A549 (cell line): ENCODE measurements around the gene SYT13. TPM values are rescaled to one million over a fixed set of nuclear protein-coding genes. Genes with fewer than 3 reads are reported as not detected.

ENCODE experiments used
- ATAC-seq, 2 experiments: fragments of 200-7000 bp in 1 of 2; fragments of >200 bp in 1 of 2; cut with Nextera tagmentation in 1 of 2; cut with Tn5 transposase in 1 of 2; 3 replicates each; pipeline versions ENCODE4 v1.8.0 to v1.9.1; 2018 to 2020; ENCODE audit warnings: mild to moderate bottlenecking in 1 of 2, moderate library complexity in 1 of 2
- CTCF ChIA-PET: fragments of 300-600 bp; sonication (Branson Sonifier 250); formaldehyde crosslinking; extraction: SDS; loops from one replicate; lab custom pipeline; 2021; ENCODE audit warnings: antibody characterized with exemption, inconsistent platforms; lab: Yijun Ruan, JAX
- POLR2A ChIA-PET: fragments of 350-600 bp; formaldehyde crosslinking; extraction: SDS; loops from one replicate; lab custom pipeline; 2021; ENCODE audit warnings: antibody characterized with exemption, inconsistent platforms; lab: Yijun Ruan, JAX
- DNase-seq, 2 experiments: peaks; one replicate each; pipeline versions ENCODE4 v3.0.0 to v3.0.0-alpha.2; 2011 to 2016; ENCODE audit warnings: low read depth in 1 of 2, low spot score in 1 of 2
- FAIRE-seq: peaks from 2 replicates; lab custom pipeline; 2011; peaks lifted over from hg19 to GRCh38; lab: Jason Lieb, UNC
- H3K27ac ChIP-seq, 2 experiments: fragments of >200 bp; sonication (Bioruptor Twin); formaldehyde crosslinking; 3 replicates each; pipeline ENCODE4 v1.5.1; 2016 to 2017
- H3K4me1 ChIP-seq: fragments of >200 bp; sonication (Bioruptor Twin); formaldehyde crosslinking; 3 replicates; pipeline ENCODE4 v1.6.1; 2016
- H3K4me2 ChIP-seq: fragments of >200 bp; sonication (Bioruptor Twin); formaldehyde crosslinking; 3 replicates; pipeline ENCODE4 v1.6.1; 2016
- H3K4me3 ChIP-seq: fragments of >200 bp; sonication (Bioruptor Twin); formaldehyde crosslinking; 3 replicates; pipeline ENCODE4 v1.5.1; 2016
- H3K9me3 ChIP-seq: fragments of >200 bp; sonication (Bioruptor Twin); formaldehyde crosslinking; 3 replicates; pipeline ENCODE4 v1.6.1; 2016
- ATOH8 ChIP-seq: fragments of 250-450 bp; sonication (Bioruptor Pico); IDR thresholded peaks from 2 replicates; pipeline ENCODE4 v1.5.0; 2020; ENCODE audit warnings: low read depth, mild to moderate bottlenecking, moderate library complexity
- BHLHE40 ChIP-seq: IDR thresholded peaks from 2 replicates; pipeline ENCODE4 v1.6.1; 2012; ENCODE audit warnings: low read depth, low read length, inconsistent platforms
- CEBPB ChIP-seq, 2 experiments: fragments of >200 bp in 1 of 2; sonication (Bioruptor Twin) in 1 of 2; formaldehyde crosslinking in 1 of 2; IDR thresholded peaks; 2 replicates each; pipeline ENCODE4 v1.6.1; 2012 to 2016
- CTCF ChIP-seq: fragments of >200 bp; sonication (Bioruptor Twin); formaldehyde crosslinking; IDR thresholded peaks from 3 replicates; pipeline ENCODE4 v1.5.1; 2016
- FOSB ChIP-seq: fragments of 250-450 bp; sonication (Bioruptor Pico); IDR thresholded peaks from 2 replicates; pipeline ENCODE4 v1.5.0; 2020; ENCODE audit warnings: mild to moderate bottlenecking, moderate library complexity
- HDAC2 ChIP-seq: fragments of 200-600 bp; sonication (generic); IDR thresholded peaks from 2 replicates; pipeline ENCODE4 v1.6.1; 2016
- HEYL ChIP-seq: fragments of 250-450 bp; sonication (Bioruptor Pico); IDR thresholded peaks from 2 replicates; pipeline ENCODE4 v1.8.0; 2021; ENCODE audit warnings: mild to moderate bottlenecking, moderate library complexity
- HMGXB4 ChIP-seq: fragments of 250-450 bp; sonication (Bioruptor Pico); IDR thresholded peaks from 2 replicates; pipeline ENCODE4 v1.5.0; 2021; ENCODE audit warnings: mild to moderate bottlenecking, moderate library complexity, borderline replicate concordance
- HOXA7 ChIP-seq: fragments of 250-450 bp; sonication (Bioruptor Pico); IDR thresholded peaks from 2 replicates; pipeline ENCODE4 v1.5.0; 2020; ENCODE audit warnings: mild to moderate bottlenecking, moderate library complexity
- JUN ChIP-seq, 2 experiments: fragments of >200 bp; sonication (Bioruptor Twin); formaldehyde crosslinking; IDR thresholded peaks; 2 replicates in 1 of 2; 3 replicates in 1 of 2; pipeline ENCODE4 v1.6.1; 2016 to 2017
- MAZ ChIP-seq: fragments of 150-350 bp; IDR thresholded peaks from 2 replicates; pipeline ENCODE4 v1.6.1; 2014; ENCODE audit warnings: antibody characterized with exemption, low read depth, low read length, borderline replicate concordance
- MYC ChIP-seq: IDR thresholded peaks from 2 replicates; pipeline ENCODE4 v1.6.1; 2012; ENCODE audit warnings: mild to moderate bottlenecking, inconsistent platforms, low read length, improper control_type of control experiment, borderline replicate concordance
- NPAS2 ChIP-seq: fragments of 250-450 bp; sonication (Bioruptor Pico); IDR thresholded peaks from 2 replicates; pipeline ENCODE4 v1.8.0; 2022; ENCODE audit warnings: mild to moderate bottlenecking, moderate library complexity, borderline replicate concordance
- NR3C1 ChIP-seq: fragments of >200 bp; sonication (Bioruptor Twin); formaldehyde crosslinking; IDR thresholded peaks from 3 replicates; pipeline ENCODE4 v1.6.1; 2017
- RAD21 ChIP-seq, 2 experiments: fragments of >200 bp in 1 of 2; sonication (Bioruptor Twin) in 1 of 2; formaldehyde crosslinking in 1 of 2; IDR thresholded peaks in 1 of 2; conservative IDR thresholded peaks in 1 of 2; 2 replicates in 1 of 2; 3 replicates in 1 of 2; pipeline ENCODE4 v1.6.1; 2012 to 2018; ENCODE audit warnings: inconsistent platforms in 1 of 2
- RARB ChIP-seq: fragments of 250-450 bp; sonication (Bioruptor Pico); IDR thresholded peaks from 2 replicates; pipeline ENCODE4 v1.8.0; 2021; ENCODE audit warnings: mild to moderate bottlenecking, moderate library complexity
- RCOR1 ChIP-seq: fragments of 150-350 bp; IDR thresholded peaks from 2 replicates; pipeline ENCODE4 v1.6.1; 2014; ENCODE audit warnings: antibody characterized with exemption, low read length, low read depth
- RNF2 ChIP-seq: fragments of 200-600 bp; sonication (generic); IDR thresholded peaks from 2 replicates; pipeline ENCODE4 v1.6.1; 2016; ENCODE audit warnings: low read depth, mild to moderate bottlenecking, antibody characterized with exemption, moderate library complexity, borderline replicate concordance
- SMC3 ChIP-seq: fragments of >200 bp; sonication (Bioruptor Twin); formaldehyde crosslinking; IDR thresholded peaks from 3 replicates; pipeline ENCODE4 v1.6.1; 2018; ENCODE audit warnings: inconsistent platforms
- ZSCAN20 ChIP-seq: fragments of 250-450 bp; sonication (Bioruptor Pico); IDR thresholded peaks from 2 replicates; pipeline ENCODE4 v1.8.0; 2022; ENCODE audit warnings: mild to moderate bottlenecking, moderate library complexity
- WGBS: methylation state at CpG from one replicate; pipeline ENCODE4 v1.1.6; 2017; ENCODE audit errors: missing lambda C conversion rate; 5-methylcytosine and 5-hydroxymethylcytosine counted together
- polyA plus RNA-seq, 4 experiments: library from polyadenylated mRNA; depleted of rRNA in 3 of 4; stranded (reverse); fragments of >200 nt; fragmentation: RNase III in 1 of 4; extraction: RNeasy Plus Mini Kit Qiagen cat#74134 plus additional on column Dnase treatment in 1 of 4; gene quantifications; 2 replicates in 3 of 4; 3 replicates in 1 of 4; pipeline ENCODE4 v1.2.3, GENCODE V29; 2011 to 2017

SYT13 gene
- polyA plus RNA-seq, 2 of the 4 experiments (the other 2 are of a cell fraction), result 8.1 to 12.9 TPM

GRCh38 chr11:45248501-45249011 lies 37.6 kb downstream of the SYT13 start:
- CTCF ChIA-PET, result interaction anchor here (1.2 kb wide), 1 partner anchor 44 kb away, joined by 3 read pairs; no protein-coding TSS in a partner anchor
- H3K9me3 ChIP-seq, result no peaks in the 10 kb centered on the region
- ATAC-seq (no peak), DNase-seq (no peak), FAIRE-seq (no peak)
- 74% methylated on average over 2 of the region's 2 CpGs for WGBS
- no peak overlapping the region for H3K27ac ChIP-seq
- H3K4me1 ChIP-seq, result 0 out of 3 replicates have a peak, but pooled peaks cover 6% of the 10 kb centered on the region
- TF ChIP-seq MYC, result no peak
- TF ChIP-seq NPAS2, result no peak
- TF ChIP-seq SMC3, result no peak
- no peak for TF ChIP-seq HDAC2
- no peak for TF ChIP-seq CEBPB (IDR thresholded peaks at IDR 0.05)
- TF ChIP-seq BHLHE40, result no peak
- TF ChIP-seq, all 56 proteins: peak for 0
- Histone ChIP-seq H3K4me3 (no peak overlapping the region), H3K4me2 (no peak overlapping the region)
- POLR2A ChIA-PET, result no interaction called here

GRCh38 chr11:45247433-45247832 lies 38.7 kb downstream of the SYT13 start:
- ChIA-PET CTCF (interaction anchor here (0.8 to 4.1 kb wide), 5 partner anchors 13 to 320 kb away, joined by 3 to 32 read pairs (median 4); no protein-coding TSS in a partner anchor), POLR2A (no interaction called here)
- TF ChIP-seq FOSB (CRISPR knock-in tag) (no peak), HOXA7 (CRISPR knock-in tag) (no peak), ATOH8 (no peak), HEYL (CRISPR knock-in tag) (no peak), HMGXB4 (CRISPR knock-in tag) (no peak), RARB (CRISPR knock-in tag) (no peak), ZSCAN20 (CRISPR knock-in tag) (no peak), MAZ (no peak), RNF2 (no peak), NR3C1 (no peak), RCOR1 (no peak), HDAC2 (no peak), CTCF (no peak), RAD21 (conservative IDR thresholded peaks at IDR 0.05 in 1 of 2, IDR thresholded peaks at IDR 0.05 in 1 of 2) (no peak), JUN (IDR thresholded peaks at IDR 0.05) (no peak)
- Histone ChIP-seq H3K9me3 (no peaks in the 10 kb centered on the region), H3K27ac (no peak overlapping the region), H3K4me1 (0 out of 3 replicates have a peak, but pooled peaks cover 3% of the 10 kb centered on the region), H3K4me3 (no peak overlapping the region), H3K4me2 (no peak overlapping the region)
- WGBS, result 39% methylated on average over 2 of the region's 2 CpGs
- DNase-seq (no peak), ATAC-seq (no peak), FAIRE-seq (no peak)
